Osteoblast (primary cell): ENCODE measurements around the gene DLGAP1. TPM values are rescaled to one million over a fixed set of nuclear protein-coding genes. Genes with fewer than 3 reads are reported as not detected.

Source experiments
- DNase-seq: peaks from one replicate; pipeline ENCODE4 v3.0.0; 2011; ENCODE audit warnings: low spot score, mixed read lengths; ENCODE audit not compliant: insufficient read length; ENCODE audit errors: missing footprints
- H2AFZ ChIP-seq: 2 replicates; pipeline ENCODE4 v1.6.0; 2011; ENCODE audit warnings: mild to moderate bottlenecking, low read length
- H3K27ac ChIP-seq: 2 replicates; pipeline ENCODE4 v1.5.1; 2011; ENCODE audit warnings: mild to moderate bottlenecking, low read depth, low read length, moderate library complexity
- H3K27me3 ChIP-seq: 2 replicates; pipeline ENCODE4 v1.6.0; 2012; ENCODE audit warnings: mild to moderate bottlenecking, control low read depth, inconsistent platforms, low read length, moderate library complexity; ENCODE audit not compliant: insufficient read depth
- H3K36me3 ChIP-seq: 2 replicates; pipeline ENCODE4 v1.5.1; 2011; ENCODE audit warnings: mild to moderate bottlenecking, low read length, control low read depth, moderate library complexity; ENCODE audit not compliant: insufficient read depth
- H3K4me1 ChIP-seq: 2 replicates; pipeline ENCODE4 v1.5.1; 2011; ENCODE audit warnings: mild to moderate bottlenecking, low read length, control low read depth, moderate library complexity; ENCODE audit not compliant: insufficient read depth
- H3K4me2 ChIP-seq: 2 replicates; pipeline ENCODE4 v1.6.0; 2011; ENCODE audit warnings: mild to moderate bottlenecking, low read length; ENCODE audit not compliant: insufficient read depth
- H3K4me3 ChIP-seq: fragments of 200-600 bp; sonication (generic); 3 replicates; pipeline ENCODE4 v1.5.1; 2012; ENCODE audit warnings: mild to moderate bottlenecking, low read length, inconsistent platforms; ENCODE audit not compliant: insufficient read depth
- H3K79me2 ChIP-seq: 2 replicates; pipeline ENCODE4 v1.6.0; 2012; ENCODE audit warnings: mild to moderate bottlenecking, low read length, control low read depth, inconsistent platforms; ENCODE audit not compliant: insufficient read depth
- H3K9me3 ChIP-seq: 2 replicates; pipeline ENCODE4 v1.5.1; 2011; ENCODE audit warnings: low read depth, low read length, control low read depth
- H4K20me1 ChIP-seq: 2 replicates; pipeline ENCODE4 v1.6.0; 2012; ENCODE audit warnings: mild to moderate bottlenecking, low read length, control low read depth; ENCODE audit not compliant: insufficient read depth
- total RNA-seq: library from RNA; depleted of rRNA; stranded (reverse); fragments of >200 nt; gene quantifications from 2 replicates; pipeline ENCODE4 v1.2.3, GENCODE V29; 2012
- TF ChIP-seq, protein P1 (sequence below): IDR thresholded peaks from 2 replicates; pipeline ENCODE4 v1.5.1; 2011; ENCODE audit warnings: mild to moderate bottlenecking, low read depth, low read length, moderate library complexity; ENCODE audit errors: extremely low read depth

DLGAP1 gene
- total RNA-seq, 1 donor = not detected

DNA sequence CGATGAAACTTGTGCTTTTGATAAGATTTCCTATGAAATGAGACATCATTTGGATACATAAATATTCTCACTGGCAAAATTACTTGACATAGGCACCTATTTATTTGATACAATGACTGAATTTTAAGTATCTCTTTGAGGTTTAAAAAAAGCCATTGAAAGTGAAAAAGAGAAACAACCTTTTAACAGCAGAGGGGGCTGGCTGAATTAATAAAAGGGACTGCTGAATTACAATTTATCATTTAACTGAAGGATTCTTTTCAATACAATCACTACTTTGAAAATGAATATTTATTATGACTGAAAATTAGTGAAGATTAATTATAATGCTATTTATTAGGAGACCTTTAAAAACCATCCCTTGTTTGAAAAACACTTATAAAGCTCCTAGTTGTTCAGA lies 335.3 kb downstream of the DLGAP1 start:
- no peaks in the 10 kb centered on the region for H3K27me3 ChIP-seq
- no peaks in the 10 kb centered on the region for H3K36me3 ChIP-seq
- H4K20me1 ChIP-seq = no peaks in the 10 kb centered on the region
- H3K4me1 ChIP-seq = no peaks in the 10 kb centered on the region
- DNase-seq = no peak
- no peak overlapping the region for H3K27ac ChIP-seq
- no peak overlapping the region for H2AFZ ChIP-seq
- H3K4me2 ChIP-seq = no peak overlapping the region
- TF ChIP-seq, protein P1, sequence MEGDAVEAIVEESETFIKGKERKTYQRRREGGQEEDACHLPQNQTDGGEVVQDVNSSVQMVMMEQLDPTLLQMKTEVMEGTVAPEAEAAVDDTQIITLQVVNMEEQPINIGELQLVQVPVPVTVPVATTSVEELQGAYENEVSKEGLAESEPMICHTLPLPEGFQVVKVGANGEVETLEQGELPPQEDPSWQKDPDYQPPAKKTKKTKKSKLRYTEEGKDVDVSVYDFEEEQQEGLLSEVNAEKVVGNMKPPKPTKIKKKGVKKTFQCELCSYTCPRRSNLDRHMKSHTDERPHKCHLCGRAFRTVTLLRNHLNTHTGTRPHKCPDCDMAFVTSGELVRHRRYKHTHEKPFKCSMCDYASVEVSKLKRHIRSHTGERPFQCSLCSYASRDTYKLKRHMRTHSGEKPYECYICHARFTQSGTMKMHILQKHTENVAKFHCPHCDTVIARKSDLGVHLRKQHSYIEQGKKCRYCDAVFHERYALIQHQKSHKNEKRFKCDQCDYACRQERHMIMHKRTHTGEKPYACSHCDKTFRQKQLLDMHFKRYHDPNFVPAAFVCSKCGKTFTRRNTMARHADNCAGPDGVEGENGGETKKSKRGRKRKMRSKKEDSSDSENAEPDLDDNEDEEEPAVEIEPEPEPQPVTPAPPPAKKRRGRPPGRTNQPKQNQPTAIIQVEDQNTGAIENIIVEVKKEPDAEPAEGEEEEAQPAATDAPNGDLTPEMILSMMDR = no peak
- H3K4me3 ChIP-seq = no peak overlapping the region
- H3K79me2 ChIP-seq = no peaks in the 10 kb centered on the region
- H3K9me3 ChIP-seq = peaks cover 4% of the 10 kb centered on the region

DNA sequence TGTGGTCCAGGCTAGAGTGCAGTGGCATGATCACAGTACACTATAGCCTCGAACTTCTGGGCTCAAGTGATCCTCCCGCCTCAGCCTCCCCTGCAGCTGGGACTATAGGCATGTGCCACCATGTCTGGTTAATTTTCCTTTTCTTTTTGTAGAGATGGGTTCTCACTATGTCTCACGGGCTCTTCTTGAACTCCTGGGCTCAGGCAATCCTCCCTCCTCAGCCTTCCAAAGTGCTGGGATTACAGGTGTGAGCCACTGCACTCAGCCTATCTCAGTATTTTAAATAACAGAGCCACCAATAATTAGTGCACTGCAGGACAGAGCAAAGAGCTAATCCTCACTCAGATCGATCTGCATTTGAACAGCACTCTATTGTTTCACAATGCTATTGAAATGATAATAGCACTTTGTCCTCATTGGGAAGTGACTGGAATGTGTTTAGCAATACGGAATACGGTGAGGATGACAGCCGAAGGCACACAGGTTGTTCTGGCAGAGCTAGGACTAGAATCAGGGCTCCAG lies 335.9 kb downstream of the DLGAP1 start:
- Histone ChIP-seq H3K36me3 (no peaks in the 10 kb centered on the region), H2AFZ (no peak overlapping the region), H3K27me3 (no peaks in the 10 kb centered on the region), H3K4me3 (no peak overlapping the region), H3K9me3 (peaks cover 4% of the 10 kb centered on the region), H3K27ac (no peak overlapping the region), H3K79me2 (no peaks in the 10 kb centered on the region), H4K20me1 (no peaks in the 10 kb centered on the region), H3K4me2 (no peak overlapping the region), H3K4me1 (no peaks in the 10 kb centered on the region)
- no peak for DNase-seq
- TF ChIP-seq, protein P1 = no peak

DNA sequence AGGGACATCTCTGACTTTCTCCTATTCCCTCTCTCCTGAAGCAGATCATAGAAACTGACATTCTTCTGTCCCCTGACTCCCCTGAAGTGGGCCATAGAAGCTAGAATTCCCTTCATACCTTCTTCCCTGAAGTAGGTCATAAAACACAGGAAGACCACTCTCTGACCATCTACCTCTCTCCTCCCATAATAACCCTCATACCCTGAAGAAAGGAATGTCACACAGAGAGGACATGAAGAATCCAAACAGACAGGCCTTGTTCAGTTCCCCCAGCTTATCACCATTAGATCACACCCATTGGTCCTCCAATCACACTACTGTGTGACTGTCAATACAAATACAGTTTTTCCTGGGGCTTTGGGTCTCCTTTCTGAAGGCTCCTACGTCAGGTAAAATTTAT lies 347.1 kb downstream of the DLGAP1 start:
- H3K27ac ChIP-seq = no peak overlapping the region
- no peaks in the 10 kb centered on the region for H3K27me3 ChIP-seq
- no peak for DNase-seq
- no peak overlapping the region for H3K4me2 ChIP-seq
- H4K20me1 ChIP-seq = no peaks in the 10 kb centered on the region
- H3K4me3 ChIP-seq = no peak overlapping the region
- H3K4me1 ChIP-seq = no peaks in the 10 kb centered on the region
- no peaks in the 10 kb centered on the region for H3K9me3 ChIP-seq
- no peaks in the 10 kb centered on the region for H3K79me2 ChIP-seq
- no peak overlapping the region for H2AFZ ChIP-seq
- no peaks in the 10 kb centered on the region for H3K36me3 ChIP-seq
- TF ChIP-seq, protein P1 = no peak

DNA sequence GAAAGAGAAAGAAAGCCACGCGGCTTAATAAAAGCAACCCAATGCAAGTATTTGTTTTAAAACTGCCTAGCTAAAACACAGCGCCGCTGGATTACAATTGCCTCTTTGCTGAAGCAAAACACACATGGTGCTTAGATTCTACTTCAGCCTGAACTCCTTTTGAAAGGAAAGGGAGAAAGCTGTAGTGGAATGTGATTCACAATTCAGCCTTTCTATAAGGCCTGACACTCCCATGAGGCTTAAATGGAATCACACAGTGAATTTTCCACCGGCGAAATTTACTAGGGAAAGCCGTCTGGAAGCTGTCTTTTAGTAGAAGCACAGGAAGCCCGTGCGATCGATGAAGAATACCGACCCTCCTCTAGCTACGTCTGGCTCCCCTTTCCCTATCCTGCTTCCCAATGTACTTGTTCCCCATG lies 348.0 kb downstream of the DLGAP1 start:
- no peaks in the 10 kb centered on the region for H3K79me2 ChIP-seq
- H3K36me3 ChIP-seq = no peaks in the 10 kb centered on the region
- peak overlapping the region; percentile 44 for H3K4me3 ChIP-seq
- H3K27me3 ChIP-seq = no peaks in the 10 kb centered on the region
- H3K4me1 ChIP-seq = no peaks in the 10 kb centered on the region
- H3K4me2 ChIP-seq = peak overlapping the region; percentile 65
- H4K20me1 ChIP-seq = no peaks in the 10 kb centered on the region
- TF ChIP-seq, protein P1 = no peak
- H3K9me3 ChIP-seq = no peaks in the 10 kb centered on the region
- H2AFZ ChIP-seq = peak overlapping the region; percentile 6
- no peak for DNase-seq
- no peak overlapping the region for H3K27ac ChIP-seq
